GM04503 (cell line): ENCODE data around the gene SOCS6.
"Not testable (repeated sequence)": the region's sequence is repeated elsewhere in the genome, so short reads cannot be mapped to it uniquely, and the experiment has no call there.

ENCODE experiments used
- DNase-seq: peaks from one replicate; pipeline ENCODE4 v3.0.0-alpha.2; 2012; ENCODE audit warnings: low read depth

Gene SOCS6

GRCh38 chr18:70358105-70358406 is 69.2 kb downstream of the SOCS6 start:
- DNase-seq, result peak; percentile 72

- no peak for DNase-seq
Observed at GRCh38 chr18:70359071-70359470, 70.2 kb downstream of the SOCS6 start.

GRCh38 chr18:70362258-70362657 is 73.4 kb downstream of the SOCS6 start:
- DNase-seq, result no peak

GRCh38 chr18:70363861-70364260 is 75.0 kb downstream of the SOCS6 start:
- no peak for DNase-seq

- DNase-seq, result no peak
Observed at GRCh38 chr18:70365361-70365760, 76.5 kb downstream of the SOCS6 start.

- no peak for DNase-seq
Observed at GRCh38 chr18:70366174-70366573, 77.3 kb downstream of the SOCS6 start.

GRCh38 chr18:70366670-70367069 is 77.8 kb downstream of the SOCS6 start:
- no peak for DNase-seq

- DNase-seq, result not testable (repeated sequence)
Observed at GRCh38 chr18:70367344-70367743, 78.5 kb downstream of the SOCS6 start.

- DNase-seq, result no peak
Observed at GRCh38 chr18:70368903-70369302, 80.1 kb downstream of the SOCS6 start.

GRCh38 chr18:70370762-70371733 is 82.2 kb downstream of the SOCS6 start:
- DNase-seq, result no peak

- DNase-seq, result no peak
Observed at GRCh38 chr18:70371908-70372307, 83.1 kb downstream of the SOCS6 start.

- no peak for DNase-seq
Observed at GRCh38 chr18:70372450-70373041, 83.7 kb downstream of the SOCS6 start.

- DNase-seq, result peak; percentile 95
Observed at GRCh38 chr18:70373042-70373519, 84.2 kb downstream of the SOCS6 start.

GRCh38 chr18:70374154-70374553 is 85.3 kb downstream of the SOCS6 start:
- DNase-seq, result no peak

GRCh38 chr18:70376137-70376913 is 87.5 kb downstream of the SOCS6 start:
- no peak for DNase-seq

- no peak for DNase-seq
Observed at GRCh38 chr18:70376914-70377258, 88.0 kb downstream of the SOCS6 start.

- no peak for DNase-seq
Observed at GRCh38 chr18:70377317-70377799, 88.5 kb downstream of the SOCS6 start.

GRCh38 chr18:70377857-70378701 is 89.2 kb downstream of the SOCS6 start:
- no peak for DNase-seq
